Astrocyte of the cerebellum (primary cell): ENCODE measurements around the gene MORN4.

ENCODE experiments used
- DNase-seq: peaks from one replicate; pipeline ENCODE4 v3.0.0-alpha.2; 2011; ENCODE audit warnings: low read depth
- H3K4me3 ChIP-seq: 2 replicates; pipeline ENCODE4 v1.5.1; 2011; ENCODE audit warnings: mild to moderate bottlenecking, low read depth, low read length, moderate library complexity
- CTCF ChIP-seq: IDR thresholded peaks from 2 replicates; pipeline ENCODE4 v1.5.1; 2012; ENCODE audit warnings: low read length, low read depth, moderate library complexity, mild to moderate bottlenecking; ENCODE audit errors: missing control alignments
- in situ Hi-C: cut with HindIII; loops from 2 replicates; pipeline ENCODE4 v1.10.0; 2017; ENCODE audit warnings: low sequenced_read_pairs

MORN4 gene

GRCh38 chr10:97669571-97669970 is 36.3 kb upstream of the MORN4 start:
- H3K4me3 ChIP-seq, result no peak overlapping the region
- no peak for DNase-seq
- no peak for TF ChIP-seq CTCF
- in situ Hi-C loops, result no loop called here

GRCh38 chr10:97667463-97667862 is 34.2 kb upstream of the MORN4 start:
- in situ Hi-C loops, result no loop called here

GRCh38 chr10:97666992-97667391 is 33.7 kb upstream of the MORN4 start:
- no peak overlapping the region for H3K4me3 ChIP-seq
- DNase-seq, result no peak
- in situ Hi-C loops, result no loop called here
- no peak for TF ChIP-seq CTCF

More at GRCh38 chr10:97667463-97667862, 34.2 kb upstream of the MORN4 start:
- no peak for DNase-seq
- H3K4me3 ChIP-seq, result no peak overlapping the region
- no peak for TF ChIP-seq CTCF

GRCh38 chr10:97664282-97664850 is 31.1 kb upstream of the MORN4 start:
- TF ChIP-seq CTCF, result no peak
- in situ Hi-C loops, result no loop called here
- no peak for DNase-seq

GRCh38 chr10:97659589-97659988 is 26.3 kb upstream of the MORN4 start:
- TF ChIP-seq CTCF, result no peak
- H3K4me3 ChIP-seq, result no peak overlapping the region
- in situ Hi-C loops, result no loop called here
- peak; percentile 29 for DNase-seq

More at GRCh38 chr10:97664282-97664850, 31.1 kb upstream of the MORN4 start:
- no peak overlapping the region for H3K4me3 ChIP-seq

GRCh38 chr10:97656777-97657176 is 23.5 kb upstream of the MORN4 start:
- in situ Hi-C loops, result no loop called here
- no peak overlapping the region for H3K4me3 ChIP-seq
- no peak for TF ChIP-seq CTCF
- DNase-seq, result no peak
